Dermis microvascular lymphatic vessel endothelial cell (primary cell): Measurements from ENCODE around the gene DNMT3A. TPM values are rescaled to one million over a fixed set of nuclear protein-coding genes. Genes with fewer than 3 reads are reported as not detected.

Source experiments
- DNase-seq, 2 donors: peaks; one replicate each; pipeline versions ENCODE4 v3.0.0 to v3.0.0-alpha.2; 2010; ENCODE audit warnings: low read depth in 2 of 2
- total RNA-seq: library from RNA; depleted of rRNA; stranded (reverse); fragments of >200 nt; gene quantifications from 2 replicates; pipeline ENCODE4 v1.2.1, GENCODE V29; 2014

The DNMT3A gene
- total RNA-seq, 1 donor from 2014 or later: 23.6 TPM

GRCh38 chr2:25258847-25259736 is 82.6 kb downstream of the DNMT3A start:
- DNase-seq: no peak

- no peak for DNase-seq
These were observed 83.5 kb downstream of the DNMT3A start for GRCh38 chr2:25257931-25258846.

DNA sequence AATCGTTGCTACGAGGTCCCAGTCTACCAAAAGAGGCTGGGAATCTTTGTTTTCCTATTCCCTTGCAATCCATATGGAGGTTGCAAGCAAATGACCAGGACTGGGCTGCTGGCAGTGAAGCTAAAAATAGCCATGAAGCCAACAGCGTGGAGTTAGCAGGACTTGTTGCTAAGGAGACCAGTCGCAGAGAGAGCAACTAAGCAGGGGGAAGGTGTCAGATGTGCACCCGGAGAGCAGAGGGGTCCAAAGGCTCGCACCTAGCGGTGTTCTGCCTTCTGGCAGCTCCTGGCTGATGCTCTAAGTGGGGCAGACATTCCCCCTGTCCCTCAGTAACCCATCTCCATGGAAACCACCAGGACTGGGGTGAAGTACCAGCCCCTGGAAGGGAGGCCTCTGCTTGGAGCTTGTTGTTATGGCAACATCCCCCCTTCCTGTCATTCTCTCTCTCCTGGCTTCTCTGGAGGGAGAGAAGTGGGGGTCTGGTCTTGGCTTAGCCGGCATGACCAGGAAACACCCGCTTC is 84.6 kb downstream of the DNMT3A start:
- DNase-seq: peak in 1 of 2 donors; percentile 50

DNA sequence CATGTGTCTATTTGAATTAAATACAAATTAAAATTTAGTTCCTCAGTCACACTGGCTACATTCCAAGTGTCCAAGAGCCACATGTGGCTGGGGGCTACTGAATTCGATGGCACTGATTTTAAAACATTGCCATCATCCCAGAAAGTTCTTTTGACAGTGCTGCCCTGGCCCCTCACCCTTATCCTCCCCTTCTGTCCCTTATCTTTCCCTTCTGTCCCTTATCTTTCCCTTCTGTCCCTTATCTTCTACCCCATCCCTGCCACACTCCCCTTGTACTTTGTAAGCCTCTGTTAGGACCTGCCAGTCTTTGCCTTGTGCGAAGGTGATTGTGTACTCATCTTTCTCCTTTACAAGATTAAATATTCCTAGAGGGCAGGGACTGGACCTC is 85.2 kb downstream of the DNMT3A start:
- no peak for DNase-seq

DNA sequence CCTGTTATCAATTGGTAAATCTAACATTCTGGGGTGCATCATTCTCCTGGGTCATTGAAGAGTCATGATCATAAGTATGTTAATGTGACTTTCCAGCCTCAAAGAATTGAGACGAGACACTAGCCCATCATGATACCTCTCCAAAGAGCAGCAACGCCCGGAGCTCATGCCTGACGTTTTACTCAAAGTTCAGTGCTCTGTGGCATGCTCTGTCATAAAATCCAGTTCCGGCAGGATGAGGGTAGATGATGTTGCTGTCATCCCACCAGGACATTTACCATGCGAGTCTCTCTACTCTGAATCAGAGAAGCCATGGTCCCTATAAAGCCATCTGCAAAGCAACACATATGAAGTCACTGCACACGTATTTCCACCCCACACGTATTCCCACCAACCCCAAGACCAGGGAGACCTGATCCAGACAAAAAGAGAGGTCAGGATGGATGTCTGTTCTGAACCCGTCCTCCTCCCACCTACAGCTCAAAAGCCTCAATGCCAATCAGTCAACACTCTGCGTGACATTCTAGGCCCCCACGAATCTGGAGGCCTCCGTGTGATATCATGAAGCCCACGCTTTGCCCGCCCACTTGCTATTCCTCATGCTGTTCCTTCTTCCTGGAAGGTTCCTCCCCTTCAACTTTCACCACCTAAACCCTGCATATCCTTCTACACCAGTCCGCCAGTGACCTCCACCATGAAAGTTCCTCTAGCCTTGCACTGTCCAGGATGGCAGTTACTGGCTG is 85.8 kb downstream of the DNMT3A start:
- no peak for DNase-seq

GRCh38 chr2:25254961-25255360 is 86.8 kb downstream of the DNMT3A start:
- no peak for DNase-seq

DNA sequence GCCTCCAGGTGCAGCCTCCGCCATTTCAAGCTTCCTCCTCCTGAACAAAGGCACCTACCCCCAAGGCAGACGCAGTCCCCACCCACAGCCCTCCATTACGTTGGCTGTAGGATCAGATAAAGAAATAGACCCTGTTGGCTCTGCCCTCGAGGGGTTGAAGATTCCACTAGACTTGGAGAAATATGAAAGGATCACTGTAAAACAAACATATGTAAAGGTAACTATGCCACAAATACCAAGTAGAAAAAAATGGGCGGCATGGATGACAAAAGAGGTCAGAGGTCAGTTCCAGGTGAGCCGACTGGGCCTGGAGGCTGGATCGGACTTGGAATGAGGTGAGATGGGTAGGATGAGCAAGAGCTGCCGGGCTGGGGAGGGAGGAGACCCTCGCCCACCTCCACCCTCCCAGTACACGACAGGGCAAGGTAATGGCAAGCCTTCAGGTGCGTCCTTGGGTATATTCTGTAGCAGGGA is 88.5 kb downstream of the DNMT3A start:
- DNase-seq: no peak

DNA sequence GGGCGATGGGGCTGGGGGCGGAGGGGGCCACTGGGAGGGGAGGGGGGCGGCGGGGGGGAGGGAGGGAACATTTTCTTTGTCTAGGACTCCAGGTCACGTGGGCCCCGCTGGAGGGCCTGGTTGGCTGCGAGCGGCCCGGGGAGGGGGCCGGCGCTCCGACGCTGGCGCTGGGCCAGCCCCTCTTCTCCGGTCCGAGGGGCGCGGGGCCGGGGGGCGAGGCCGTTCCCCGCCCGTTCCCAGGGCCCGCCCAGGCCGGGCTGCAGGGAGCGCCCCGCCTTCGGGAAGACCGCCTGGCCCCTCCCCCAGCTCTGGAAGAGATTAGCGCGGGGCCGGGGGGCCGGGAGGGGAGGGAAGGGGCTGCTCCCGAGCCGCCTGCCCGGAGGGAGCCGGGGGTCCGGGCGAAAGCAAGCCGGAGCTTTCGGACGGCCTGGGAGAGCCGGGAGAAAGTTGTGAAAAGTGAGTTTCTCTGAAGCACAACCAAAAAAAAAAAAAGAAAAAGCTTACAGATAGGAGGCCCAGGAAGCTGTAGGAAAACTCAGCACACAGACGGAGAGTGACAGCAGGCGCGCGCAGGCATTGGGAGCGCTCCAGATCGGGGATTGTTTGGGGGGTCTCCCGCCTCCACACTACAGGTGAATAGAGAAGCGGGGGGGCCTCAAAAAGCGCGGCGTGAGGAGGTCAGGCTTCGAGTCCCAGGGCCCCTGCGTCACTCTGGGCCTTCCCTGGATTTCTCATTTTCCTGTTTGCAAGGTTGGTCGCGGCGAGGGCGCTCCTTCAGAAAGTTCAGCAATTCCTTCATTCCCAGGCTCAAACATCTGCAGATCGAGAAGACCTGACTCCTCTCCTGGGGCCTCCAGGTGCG is 89.2 kb downstream of the DNMT3A start:
- peak; percentile 38 to 74 for DNase-seq

DNA sequence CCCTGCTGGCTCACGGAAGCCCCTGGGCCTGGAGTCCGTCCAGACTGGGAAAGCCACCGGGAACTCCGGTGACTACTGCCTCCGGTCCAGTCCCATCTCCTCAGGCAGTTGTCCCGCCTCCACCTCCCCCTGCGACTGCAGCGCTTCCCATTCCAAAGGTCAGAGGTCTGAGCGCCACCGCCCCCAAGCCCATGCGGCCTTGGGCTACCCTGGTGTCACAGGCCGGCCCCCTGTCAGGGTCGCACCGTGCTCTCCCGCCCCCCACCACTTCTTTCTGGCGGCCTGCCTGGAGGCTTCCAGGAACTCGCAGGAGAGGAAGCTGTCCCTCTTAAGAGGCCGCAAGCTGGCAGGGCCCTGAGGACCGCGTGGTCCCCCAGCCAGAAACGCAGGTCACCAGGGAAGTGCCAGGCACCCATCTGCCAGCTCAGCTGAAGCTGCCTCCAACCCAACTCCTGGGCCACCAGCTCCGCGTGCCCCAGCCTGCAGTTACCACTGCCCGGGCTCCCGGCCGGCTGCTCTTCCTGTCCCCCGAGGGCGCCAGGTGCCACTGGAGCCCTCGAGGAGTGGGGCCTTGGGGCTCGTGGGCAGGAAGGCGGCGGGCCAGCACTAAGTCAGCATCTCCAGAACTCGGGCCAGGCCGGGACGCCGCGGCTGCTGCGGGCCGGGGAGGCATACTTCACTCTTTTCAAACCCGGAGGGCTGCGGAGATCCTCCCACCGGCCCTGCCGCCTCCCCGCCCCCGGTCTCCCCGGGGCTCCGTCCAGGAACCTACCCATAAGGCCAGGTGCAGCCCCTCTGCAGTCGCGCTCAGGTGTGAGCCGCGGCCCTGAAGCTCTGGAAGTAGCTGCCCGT is 90.1 kb downstream of the DNMT3A start:
- peak; percentile 33 to 64 for DNase-seq

DNA sequence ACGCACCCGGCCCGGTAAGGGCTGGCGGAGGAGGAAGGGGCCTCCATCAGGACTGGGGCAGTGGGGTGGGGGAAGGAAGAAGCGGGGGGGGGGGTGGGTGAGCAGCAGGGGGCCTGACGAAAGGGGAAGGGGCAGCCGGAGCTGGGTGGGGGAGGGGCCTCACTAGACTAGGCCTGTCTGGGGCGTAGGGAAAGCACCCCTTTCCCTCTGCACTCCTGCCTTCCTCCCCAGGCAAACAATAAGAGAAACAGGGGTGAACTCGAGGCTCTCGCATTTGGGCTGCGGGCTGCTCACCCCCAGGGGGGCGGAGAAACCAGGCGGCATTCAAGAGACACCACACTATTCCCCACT is 90.7 kb downstream of the DNMT3A start:
- DNase-seq: no peak

DNA sequence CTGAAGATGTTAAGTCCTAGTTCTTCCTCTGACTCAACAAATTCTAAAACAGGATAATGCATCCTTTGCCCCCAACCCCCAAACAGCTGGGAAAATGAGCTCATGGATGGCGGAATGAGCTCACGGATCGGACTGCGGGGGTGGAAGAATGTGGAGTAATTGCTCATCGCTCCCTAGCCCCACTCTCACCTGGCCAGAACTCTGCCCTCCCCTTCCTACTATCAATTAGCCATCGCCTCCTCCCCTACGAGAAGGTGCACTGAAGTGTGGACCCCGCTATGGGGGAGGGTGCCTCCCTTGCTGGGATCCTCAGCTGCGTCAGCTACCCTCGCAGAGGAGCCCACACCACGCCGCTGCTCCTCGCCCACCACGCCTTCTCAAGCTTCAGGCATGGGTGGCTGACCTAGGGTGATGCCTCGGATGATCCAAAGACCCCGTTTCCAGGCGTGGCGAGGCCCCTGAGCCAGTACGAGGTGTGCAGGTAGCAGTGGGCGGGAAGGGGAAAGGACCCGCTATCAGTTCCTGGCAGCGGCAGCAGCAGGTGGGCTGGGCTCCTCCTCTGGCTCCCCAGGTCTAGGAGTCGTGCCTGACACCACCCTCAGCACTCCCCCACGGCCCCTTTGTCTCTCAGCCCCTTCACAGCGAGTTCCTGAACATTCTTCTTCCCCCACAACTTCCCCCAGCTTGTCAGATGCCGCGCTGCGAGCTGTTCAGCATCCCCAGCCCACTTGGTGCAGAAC is 91.2 kb downstream of the DNMT3A start:
- no peak for DNase-seq

GRCh38 chr2:25249785-25250184 is 91.9 kb downstream of the DNMT3A start:
- no peak for DNase-seq

- no peak for DNase-seq
These were observed 93.8 kb downstream of the DNMT3A start for GRCh38 chr2:25247792-25248512.

DNA sequence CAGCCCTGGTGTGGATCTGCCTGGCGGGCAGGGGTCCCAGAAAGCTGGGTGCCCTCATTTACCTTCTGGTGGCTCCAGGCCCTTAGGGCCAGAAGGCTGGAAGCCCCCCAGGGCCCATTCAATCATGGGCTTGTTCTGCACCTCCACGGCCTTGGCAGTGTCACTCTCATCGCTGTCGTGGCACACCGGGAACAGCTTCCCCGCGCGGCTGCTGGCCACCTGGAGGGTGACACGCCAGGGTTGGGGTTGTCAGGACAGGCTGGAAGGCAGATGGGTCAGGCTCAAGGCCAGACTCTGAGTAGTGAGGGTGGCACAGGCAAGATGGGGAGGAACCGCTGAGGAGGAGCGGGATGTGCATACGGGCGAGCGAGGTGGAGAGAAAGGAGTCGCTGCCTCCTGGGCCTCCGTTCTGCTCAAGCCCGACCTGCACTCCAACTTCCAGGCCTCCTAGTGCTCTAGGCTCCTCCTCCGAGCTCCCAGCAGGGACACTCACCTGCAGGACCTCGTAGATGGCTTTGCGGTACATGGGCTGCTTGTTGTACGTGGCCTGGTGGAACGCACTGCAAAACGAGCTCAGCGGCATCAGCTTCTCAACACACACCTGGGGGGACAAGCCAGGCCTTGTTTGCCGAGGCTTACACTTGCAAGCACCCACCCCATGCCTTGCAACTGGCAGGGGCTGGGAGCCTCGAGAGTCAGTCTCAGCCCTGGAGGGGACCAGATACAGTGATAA is 95.0 kb downstream of the DNMT3A start:
- no peak for DNase-seq

DNA sequence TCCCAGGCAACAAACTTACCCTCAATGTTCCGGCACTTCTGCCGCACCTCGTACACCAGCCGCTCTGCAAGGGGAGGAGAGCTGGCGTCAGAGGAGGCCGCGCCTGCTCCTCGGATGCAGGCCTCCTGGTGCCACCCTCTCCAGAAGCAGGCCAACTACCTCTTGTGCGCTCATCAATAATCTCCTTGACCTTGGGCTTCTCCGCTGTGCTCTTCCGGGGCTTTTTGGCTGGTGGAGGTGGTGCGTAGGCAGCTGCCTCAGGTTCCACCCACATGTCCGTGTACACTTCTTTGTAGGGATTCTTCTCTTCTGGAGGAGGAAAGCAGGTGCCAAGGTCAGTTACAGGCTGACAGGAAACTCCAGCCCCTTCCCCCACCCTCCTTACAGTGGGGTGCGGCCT is 95.7 kb downstream of the DNMT3A start:
- no peak for DNase-seq

GRCh38 chr2:25245141-25245540 is 96.6 kb downstream of the DNMT3A start:
- DNase-seq: no peak

- DNase-seq: no peak
These were observed 97.7 kb downstream of the DNMT3A start for GRCh38 chr2:25243995-25244394.
